CD4-positive, alpha-beta T cell treated with Interferon alpha-2 for 1 hour (primary cell): ENCODE measurements around the gene RNGTT.
"Not testable (repeated sequence)": the region's sequence is repeated elsewhere in the genome, so short reads cannot be mapped to it uniquely, and the experiment has no call there.

Experiments used
- DNase-seq, 2 donors: peaks; one replicate each; pipeline ENCODE4 v3.0.0-alpha.2; 2020 to 2022

The RNGTT gene

GRCh38 chr6:88785478-88785877 is 177.9 kb downstream of the RNGTT start:
- no peak for DNase-seq

- DNase-seq, result peak; percentile 52 to 69
Measured at GRCh38 chr6:88780714-88781389, 182.6 kb downstream of the RNGTT start.

DNA sequence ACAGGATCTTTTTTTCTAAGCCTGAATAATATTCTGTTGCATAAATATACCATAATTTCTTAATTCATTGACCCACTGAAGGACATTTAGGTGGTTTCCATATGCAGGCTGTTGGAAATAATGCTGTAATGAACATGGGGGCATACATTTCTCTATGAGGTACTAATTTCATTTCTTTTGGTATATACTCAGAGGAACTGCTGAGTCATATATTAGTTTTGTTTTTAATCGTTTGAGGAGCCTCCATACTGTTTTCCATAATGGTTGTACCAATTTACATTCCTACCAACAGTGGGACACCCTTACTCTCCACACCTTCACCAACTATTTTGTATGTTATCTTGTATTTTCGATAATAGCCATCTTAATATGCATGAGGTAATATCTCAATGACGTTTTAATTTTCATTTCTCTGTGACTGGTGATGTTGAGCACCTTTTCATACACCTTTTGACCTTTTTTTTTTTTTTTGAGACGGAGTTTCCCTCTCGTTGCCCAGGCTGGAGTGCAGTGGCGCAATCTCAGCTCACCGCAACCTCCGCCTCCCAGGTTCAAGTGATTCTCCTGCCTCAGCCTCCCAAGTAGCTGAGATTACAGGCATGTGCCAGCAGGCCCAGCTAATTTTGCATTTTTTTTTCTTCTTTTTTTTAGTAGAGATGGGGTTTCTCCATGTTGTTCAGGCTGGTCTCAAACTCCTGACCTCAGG is 187.4 kb downstream of the RNGTT start:
- no peak for DNase-seq

- not testable (repeated sequence) for DNase-seq
Measured at GRCh38 chr6:88768114-88768513, 195.3 kb downstream of the RNGTT start.

- DNase-seq, result no peak
Measured at GRCh38 chr6:88764081-88764480, 199.3 kb downstream of the RNGTT start.

DNA sequence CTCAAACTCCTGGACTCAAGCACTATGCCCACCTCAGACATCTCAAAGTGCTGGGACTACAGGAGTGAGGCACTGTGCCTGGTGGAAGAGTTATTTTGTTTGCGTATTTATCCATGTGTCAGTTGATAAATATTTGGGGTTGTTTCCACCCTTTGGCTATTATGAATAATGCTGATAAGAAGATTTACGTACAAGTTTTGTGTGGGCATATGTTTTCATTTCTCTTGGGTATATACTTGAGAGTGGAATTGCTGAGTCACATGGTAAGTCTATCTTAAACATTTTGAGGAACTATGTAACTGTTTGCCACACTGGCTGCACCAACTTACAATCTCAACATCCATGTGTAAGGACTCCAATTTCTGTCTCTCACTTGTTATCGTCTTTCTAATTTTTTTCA is 200.3 kb downstream of the RNGTT start:
- no peak for DNase-seq

- DNase-seq, result peak in 1 of 2 donors; percentile 13
Measured at GRCh38 chr6:88761237-88762031, 202.0 kb downstream of the RNGTT start.

DNA sequence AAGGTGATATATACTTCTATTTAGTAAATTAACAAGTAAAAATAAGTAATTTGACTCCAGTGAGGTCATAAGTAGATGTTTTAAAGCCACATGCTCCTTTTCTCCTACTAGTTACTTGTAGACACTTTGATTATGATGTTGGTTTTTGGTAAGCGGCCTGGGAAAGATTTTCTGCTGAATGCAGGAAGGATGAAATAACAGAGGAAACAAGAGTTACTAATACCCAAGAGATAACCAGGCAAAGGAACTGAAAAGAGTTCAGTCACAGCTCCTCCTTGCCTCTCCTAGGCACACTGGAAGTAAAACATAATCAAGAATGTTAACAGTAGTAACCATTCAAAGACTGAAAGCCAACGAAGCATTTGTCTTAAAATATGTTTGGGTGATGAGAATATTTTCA is 203.3 kb downstream of the RNGTT start:
- no peak for DNase-seq

DNA sequence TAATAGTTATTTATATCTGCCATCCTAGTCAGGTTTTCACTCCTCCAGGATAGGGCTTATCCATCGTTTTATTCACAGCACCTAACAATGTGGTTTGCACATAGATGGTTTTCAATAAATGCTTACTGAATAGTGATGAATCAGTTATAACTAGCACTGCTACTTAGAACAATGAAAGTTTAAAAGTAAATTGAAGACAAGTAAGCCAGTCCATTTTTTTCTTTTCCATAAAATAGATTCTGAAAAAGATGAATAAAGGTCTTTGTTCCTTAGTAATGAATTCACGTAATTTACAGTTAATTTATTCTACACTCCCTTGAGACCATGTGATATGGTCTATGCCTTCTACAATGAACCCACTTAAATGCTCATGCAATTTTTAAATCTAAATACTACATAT is 212.5 kb downstream of the RNGTT start:
- DNase-seq, result no peak

- DNase-seq, result no peak
Measured at GRCh38 chr6:88749849-88750248, 213.6 kb downstream of the RNGTT start.

DNA sequence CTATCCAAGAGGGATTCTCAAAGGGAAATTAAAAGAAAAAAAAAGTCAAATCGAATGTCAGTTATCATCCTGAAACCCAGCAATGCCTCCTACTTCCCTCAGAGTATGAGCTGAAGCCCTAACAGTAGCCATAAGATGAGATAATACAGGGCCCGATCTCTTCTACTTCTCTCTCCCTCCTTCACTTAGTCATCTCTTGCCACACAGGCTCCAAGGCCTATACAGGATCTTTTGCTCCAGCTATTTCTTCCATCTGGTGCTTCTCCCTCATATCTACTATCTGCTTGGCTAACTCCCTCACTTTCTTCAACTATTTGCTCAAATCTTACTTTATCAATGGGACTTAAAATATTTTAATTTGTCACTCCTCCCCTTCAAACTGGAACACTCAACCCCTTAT is 215.3 kb downstream of the RNGTT start:
- DNase-seq, result no peak

GRCh38 chr6:88741939-88742338 is 221.5 kb downstream of the RNGTT start:
- no peak for DNase-seq

DNA sequence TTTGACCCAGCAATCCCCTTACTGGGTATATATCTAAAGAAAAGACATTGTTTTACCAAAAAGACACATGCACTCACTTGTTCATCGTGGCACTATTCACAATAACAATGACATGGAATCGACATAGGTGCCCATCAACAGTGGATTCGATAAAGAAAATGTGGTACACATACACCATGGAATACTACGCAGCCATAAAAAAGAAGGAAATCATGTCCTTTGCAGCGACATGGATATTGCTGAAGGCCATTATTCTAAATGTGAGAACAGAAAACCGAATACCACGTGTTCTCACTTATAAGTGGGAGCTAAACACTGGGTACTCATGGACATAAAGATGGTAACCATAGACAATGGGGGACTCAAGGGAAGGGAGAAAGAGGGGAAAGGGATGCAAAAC is 222.3 kb downstream of the RNGTT start:
- no peak for DNase-seq

DNA sequence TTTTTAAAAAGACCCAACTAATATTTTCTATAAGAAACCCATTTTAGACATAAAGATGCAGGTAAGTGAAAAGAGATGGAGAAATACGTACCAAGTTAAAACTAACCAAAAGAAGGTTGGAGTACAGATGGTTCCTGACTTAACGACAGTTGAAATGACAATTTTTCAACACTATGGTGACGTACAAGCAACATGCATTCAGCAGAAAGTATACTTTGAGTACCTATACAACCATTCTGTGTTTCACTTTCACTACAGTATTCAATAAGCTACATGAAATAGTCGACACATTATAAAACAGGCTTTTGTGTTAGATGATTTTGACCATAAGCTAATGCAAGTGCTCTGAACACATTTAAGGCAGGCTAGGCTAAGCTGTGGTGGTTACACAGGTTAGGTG is 228.9 kb downstream of the RNGTT start:
- DNase-seq, result peak in 1 of 2 donors; percentile 1

DNA sequence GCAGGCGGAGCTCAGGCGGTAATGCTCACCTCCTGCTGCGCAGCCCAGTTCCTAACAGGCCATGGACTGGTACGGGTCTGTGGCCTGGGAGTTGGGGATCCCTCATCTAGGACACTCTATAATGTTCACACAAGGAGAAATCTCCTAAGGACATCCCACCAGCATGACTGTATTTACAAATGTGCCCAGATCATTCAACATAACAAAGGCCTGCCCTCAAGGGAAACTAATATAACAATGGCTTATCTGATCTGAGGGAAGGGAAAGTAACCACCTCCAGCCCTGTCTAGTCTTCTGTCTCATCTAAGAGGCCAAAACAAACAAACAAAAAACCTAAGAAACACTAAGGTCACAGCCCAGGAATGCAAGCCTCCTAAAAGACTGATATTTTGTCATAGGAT is 232.8 kb downstream of the RNGTT start:
- DNase-seq, result no peak

GRCh38 chr6:88728756-88729155 is 234.7 kb downstream of the RNGTT start:
- DNase-seq, result no peak

DNA sequence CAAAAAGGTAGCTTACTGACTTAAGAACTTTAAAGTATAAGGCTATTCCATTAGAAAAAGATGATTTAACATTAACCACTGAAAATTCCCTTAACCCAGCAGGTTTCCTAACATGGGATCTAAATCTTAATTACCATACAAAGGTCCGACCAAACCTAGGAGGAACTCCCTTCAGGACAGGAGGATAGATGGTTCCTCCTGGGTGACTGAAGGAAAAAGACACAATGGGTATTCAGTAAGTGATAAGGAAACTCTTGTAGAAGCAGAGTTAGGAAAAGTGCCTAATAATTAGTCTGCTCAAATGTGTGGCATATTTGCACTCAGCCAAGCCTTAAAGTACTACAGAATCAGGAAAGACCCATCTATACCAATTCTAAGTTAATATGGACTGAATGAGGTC is 237.0 kb downstream of the RNGTT start:
- DNase-seq, result not testable (repeated sequence)

DNA sequence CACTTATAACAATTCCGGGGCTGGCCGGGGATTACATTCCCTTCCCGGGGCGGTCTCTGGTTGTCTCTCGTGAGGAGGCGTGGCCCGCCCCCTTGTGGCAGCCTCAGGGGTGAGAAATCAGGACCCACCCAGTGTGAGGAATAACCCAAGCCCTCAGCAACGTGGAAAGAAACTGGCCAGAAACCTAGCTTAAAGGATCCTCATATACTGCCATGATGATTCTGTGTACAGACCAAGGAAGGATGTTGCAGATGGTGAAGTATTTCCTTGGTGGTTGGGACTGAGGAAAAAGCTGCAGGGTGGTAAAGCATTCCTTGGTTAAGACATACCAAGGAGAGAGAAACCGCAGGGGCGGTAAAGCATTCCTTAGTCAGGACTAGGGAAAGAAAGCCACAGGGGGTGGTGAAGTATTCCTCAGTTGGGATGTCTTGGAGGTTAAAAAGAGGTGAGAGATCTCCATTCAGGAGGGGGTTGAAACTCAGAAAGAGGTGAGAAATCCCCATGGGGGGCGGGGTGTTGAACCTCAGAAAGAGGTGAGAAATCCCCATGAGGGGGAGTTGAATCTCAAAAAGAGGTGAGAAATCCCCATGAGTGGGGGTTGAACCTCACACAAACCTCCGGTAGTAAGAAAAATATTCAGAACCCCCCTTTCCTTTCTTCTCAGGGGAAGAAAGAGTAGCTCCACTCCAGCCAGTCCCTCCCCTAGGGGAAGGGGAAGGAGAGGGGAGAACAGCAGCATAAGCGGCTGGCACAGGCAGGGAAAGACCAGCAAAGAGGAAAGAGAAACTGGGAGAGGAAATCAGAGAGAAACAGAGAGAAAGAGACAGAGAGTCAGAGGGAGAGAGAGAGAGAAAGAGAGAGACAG is 238.1 kb downstream of the RNGTT start:
- no peak for DNase-seq

GRCh38 chr6:88722686-88723085 is 240.7 kb downstream of the RNGTT start:
- DNase-seq, result no peak

DNA sequence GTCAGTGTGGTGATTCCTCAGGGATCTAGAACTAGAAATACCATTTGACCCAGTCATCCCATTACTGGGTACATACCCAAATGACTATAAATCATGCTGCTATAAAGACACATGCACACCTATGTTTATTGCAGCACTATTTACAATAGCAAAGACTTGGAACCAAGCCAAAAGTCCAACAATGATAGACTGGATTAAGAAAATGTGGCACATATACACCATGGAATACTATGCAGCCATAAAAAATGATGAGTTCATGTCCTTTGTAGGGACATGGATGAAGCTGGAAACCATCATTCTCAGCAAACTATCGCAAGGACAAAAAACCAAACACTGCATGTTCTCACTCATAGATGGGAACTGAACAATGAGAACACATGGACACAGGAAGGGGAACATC is 247.0 kb downstream of the RNGTT start:
- not testable (repeated sequence) for DNase-seq

- DNase-seq, result no peak
Measured at GRCh38 chr6:88712243-88712936, 251.0 kb downstream of the RNGTT start.

DNA sequence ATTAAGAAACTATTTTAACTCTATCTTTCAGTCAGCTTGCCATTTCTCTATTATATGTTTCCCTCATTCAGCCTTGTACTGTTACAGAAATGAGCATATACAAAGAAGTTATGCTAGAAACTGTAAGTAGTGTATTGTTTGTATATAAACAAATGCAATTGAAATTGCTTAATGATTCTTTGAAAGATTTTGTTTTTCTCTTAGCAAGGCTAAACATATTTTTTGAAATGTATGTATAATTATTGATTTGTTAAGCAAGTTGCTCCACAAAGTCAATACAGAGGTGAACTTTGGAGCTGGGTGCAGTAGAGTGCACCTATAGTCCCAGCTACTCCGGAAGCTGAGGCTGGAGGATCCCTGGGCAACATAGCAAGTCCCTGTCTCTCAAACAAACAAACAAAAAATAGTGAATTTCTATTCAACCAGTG is 253.6 kb downstream of the RNGTT start:
- DNase-seq, result no peak
